ENCODE data around the gene TLK1. TPM values are rescaled to one million over a fixed set of nuclear protein-coding genes. Genes with fewer than 3 reads are reported as not detected.

Gene TLK1
- total and polyA plus RNA-seq, 4 donors: 7.7 to 19.6 (median 15.6) TPM

DNA sequence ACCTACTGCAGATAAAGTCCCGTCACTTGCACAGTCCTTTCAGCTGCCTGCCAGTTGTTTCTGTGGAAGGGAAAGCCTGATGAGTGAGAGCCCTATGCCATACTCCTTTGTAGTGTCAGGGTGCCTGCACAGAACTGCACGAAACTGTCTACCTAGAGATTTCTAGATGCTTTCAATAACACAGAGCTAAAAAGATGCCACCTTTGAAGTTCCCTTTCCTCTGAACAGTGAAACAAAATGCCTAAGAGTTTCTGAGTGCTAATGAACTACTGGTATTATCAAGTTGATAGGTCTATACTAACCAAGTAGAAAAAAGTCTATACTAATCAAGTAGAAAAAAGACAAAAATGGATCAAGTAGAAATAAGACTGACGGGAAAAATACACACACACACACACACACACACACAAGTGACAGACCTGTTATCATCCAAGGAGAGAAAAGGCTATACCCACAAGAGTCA is 79.0 kb downstream of the TLK1 start:
- Histone ChIP-seq H3K36me3 (ENCODE audit: control insufficient read depth in 4 of 4, insufficient read depth in 3 of 4, low read depth in 1 of 4, low read length in 3 of 4) (no peaks in the 10 kb centered on the region), H3K9me3 (ENCODE audit: control insufficient read depth in 4 of 4, low read length in 3 of 4) (no peaks in the 10 kb centered on the region), H3K27me3 (ENCODE audit: control insufficient read depth in 4 of 4, insufficient read depth in 4 of 4, low read length in 3 of 4) (no peaks in the 10 kb centered on the region), H3K27ac (ENCODE audit: low read depth in 1 of 2, low read length in 2 of 2) (no peak overlapping the region), H3K4me3 (ENCODE audit: low read depth in 1 of 3, low read length in 3 of 3) (no peak overlapping the region), H3K4me1 (ENCODE audit: control insufficient read depth in 4 of 4, insufficient read depth in 4 of 4, low read length in 3 of 4) (peaks cover 0 to 15% (median 3%) of the 10 kb centered on the region in 4 donors), H3K9ac (ENCODE audit: low read depth in 1 of 2, low read length in 2 of 2) (no peak overlapping the region)
- WGBS: 90% methylated on average over 3 of the region's 3 CpGs
- DNase-seq (ENCODE audit: low spot score): no peak
- TF ChIP-seq TAF1 (conservative IDR thresholded peaks at IDR 0.05) (no peak), YY1 (IDR thresholded peaks at IDR 0.05) (no peak), JUND (IDR thresholded peaks at IDR 0.05) (no peak), HNF4A (conservative IDR thresholded peaks at IDR 0.05) (no peak), FOXA2 (IDR thresholded peaks at IDR 0.05) (no peak), NR2F2 (IDR thresholded peaks at IDR 0.05) (no peak), FOXA1 (IDR thresholded peaks at IDR 0.05) (no peak), HNF4G (IDR thresholded peaks at IDR 0.05) (no peak), ATF3 (IDR thresholded peaks at IDR 0.05) (no peak), GABPA (IDR thresholded peaks at IDR 0.05 in 1 of 2, conservative IDR thresholded peaks at IDR 0.05 in 1 of 2) (no peak), SP1 (IDR thresholded peaks at IDR 0.05) (no peak), RXRA (IDR thresholded peaks at IDR 0.05) (no peak), EGR1 (IDR thresholded peaks at IDR 0.05; ENCODE audit: low read depth in 2 of 2) (no peak), RAD21 (IDR thresholded peaks at IDR 0.05) (no peak)
- TF ChIP-seq, protein P1, sequence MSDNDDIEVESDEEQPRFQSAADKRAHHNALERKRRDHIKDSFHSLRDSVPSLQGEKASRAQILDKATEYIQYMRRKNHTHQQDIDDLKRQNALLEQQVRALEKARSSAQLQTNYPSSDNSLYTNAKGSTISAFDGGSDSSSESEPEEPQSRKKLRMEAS (IDR thresholded peaks at IDR 0.05): no peak
- TF ChIP-seq, protein P2, sequence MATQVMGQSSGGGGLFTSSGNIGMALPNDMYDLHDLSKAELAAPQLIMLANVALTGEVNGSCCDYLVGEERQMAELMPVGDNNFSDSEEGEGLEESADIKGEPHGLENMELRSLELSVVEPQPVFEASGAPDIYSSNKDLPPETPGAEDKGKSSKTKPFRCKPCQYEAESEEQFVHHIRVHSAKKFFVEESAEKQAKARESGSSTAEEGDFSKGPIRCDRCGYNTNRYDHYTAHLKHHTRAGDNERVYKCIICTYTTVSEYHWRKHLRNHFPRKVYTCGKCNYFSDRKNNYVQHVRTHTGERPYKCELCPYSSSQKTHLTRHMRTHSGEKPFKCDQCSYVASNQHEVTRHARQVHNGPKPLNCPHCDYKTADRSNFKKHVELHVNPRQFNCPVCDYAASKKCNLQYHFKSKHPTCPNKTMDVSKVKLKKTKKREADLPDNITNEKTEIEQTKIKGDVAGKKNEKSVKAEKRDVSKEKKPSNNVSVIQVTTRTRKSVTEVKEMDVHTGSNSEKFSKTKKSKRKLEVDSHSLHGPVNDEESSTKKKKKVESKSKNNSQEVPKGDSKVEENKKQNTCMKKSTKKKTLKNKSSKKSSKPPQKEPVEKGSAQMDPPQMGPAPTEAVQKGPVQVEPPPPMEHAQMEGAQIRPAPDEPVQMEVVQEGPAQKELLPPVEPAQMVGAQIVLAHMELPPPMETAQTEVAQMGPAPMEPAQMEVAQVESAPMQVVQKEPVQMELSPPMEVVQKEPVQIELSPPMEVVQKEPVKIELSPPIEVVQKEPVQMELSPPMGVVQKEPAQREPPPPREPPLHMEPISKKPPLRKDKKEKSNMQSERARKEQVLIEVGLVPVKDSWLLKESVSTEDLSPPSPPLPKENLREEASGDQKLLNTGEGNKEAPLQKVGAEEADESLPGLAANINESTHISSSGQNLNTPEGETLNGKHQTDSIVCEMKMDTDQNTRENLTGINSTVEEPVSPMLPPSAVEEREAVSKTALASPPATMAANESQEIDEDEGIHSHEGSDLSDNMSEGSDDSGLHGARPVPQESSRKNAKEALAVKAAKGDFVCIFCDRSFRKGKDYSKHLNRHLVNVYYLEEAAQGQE (IDR thresholded peaks at IDR 0.05): no peak
- TF ChIP-seq, protein P3, sequence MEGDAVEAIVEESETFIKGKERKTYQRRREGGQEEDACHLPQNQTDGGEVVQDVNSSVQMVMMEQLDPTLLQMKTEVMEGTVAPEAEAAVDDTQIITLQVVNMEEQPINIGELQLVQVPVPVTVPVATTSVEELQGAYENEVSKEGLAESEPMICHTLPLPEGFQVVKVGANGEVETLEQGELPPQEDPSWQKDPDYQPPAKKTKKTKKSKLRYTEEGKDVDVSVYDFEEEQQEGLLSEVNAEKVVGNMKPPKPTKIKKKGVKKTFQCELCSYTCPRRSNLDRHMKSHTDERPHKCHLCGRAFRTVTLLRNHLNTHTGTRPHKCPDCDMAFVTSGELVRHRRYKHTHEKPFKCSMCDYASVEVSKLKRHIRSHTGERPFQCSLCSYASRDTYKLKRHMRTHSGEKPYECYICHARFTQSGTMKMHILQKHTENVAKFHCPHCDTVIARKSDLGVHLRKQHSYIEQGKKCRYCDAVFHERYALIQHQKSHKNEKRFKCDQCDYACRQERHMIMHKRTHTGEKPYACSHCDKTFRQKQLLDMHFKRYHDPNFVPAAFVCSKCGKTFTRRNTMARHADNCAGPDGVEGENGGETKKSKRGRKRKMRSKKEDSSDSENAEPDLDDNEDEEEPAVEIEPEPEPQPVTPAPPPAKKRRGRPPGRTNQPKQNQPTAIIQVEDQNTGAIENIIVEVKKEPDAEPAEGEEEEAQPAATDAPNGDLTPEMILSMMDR (IDR thresholded peaks at IDR 0.05; ENCODE audit: low read depth, low read length, missing input control): no peak
- TF ChIP-seq, protein P4, sequence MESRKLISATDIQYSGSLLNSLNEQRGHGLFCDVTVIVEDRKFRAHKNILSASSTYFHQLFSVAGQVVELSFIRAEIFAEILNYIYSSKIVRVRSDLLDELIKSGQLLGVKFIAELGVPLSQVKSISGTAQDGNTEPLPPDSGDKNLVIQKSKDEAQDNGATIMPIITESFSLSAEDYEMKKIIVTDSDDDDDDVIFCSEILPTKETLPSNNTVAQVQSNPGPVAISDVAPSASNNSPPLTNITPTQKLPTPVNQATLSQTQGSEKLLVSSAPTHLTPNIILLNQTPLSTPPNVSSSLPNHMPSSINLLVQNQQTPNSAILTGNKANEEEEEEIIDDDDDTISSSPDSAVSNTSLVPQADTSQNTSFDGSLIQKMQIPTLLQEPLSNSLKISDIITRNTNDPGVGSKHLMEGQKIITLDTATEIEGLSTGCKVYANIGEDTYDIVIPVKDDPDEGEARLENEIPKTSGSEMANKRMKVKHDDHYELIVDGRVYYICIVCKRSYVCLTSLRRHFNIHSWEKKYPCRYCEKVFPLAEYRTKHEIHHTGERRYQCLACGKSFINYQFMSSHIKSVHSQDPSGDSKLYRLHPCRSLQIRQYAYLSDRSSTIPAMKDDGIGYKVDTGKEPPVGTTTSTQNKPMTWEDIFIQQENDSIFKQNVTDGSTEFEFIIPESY (IDR thresholded peaks at IDR 0.05): no peak
